Neuronal stem cell (in vitro differentiated cells): ENCODE data around the gene CACNA2D2.

Source experiments
- DNase-seq: peaks from one replicate; pipeline ENCODE4 v3.0.0-alpha.2; 2013; ENCODE audit warnings: low spot score
- H2AFZ ChIP-seq: one replicate; pipeline ENCODE4 v1.6.1; 2013; ENCODE audit warnings: mild to moderate bottlenecking, low read length, inconsistent platforms
- H2AK5ac ChIP-seq: 2 replicates; pipeline ENCODE4 v1.6.1; 2013; ENCODE audit warnings: low read depth, mild to moderate bottlenecking, inconsistent platforms, low read length, moderate library complexity, mixed read lengths
- H2BK120ac ChIP-seq: 2 replicates; pipeline ENCODE4 v1.6.1; 2013; ENCODE audit warnings: low read depth, mild to moderate bottlenecking, inconsistent platforms, low read length, moderate library complexity, mixed read lengths
- H2BK12ac ChIP-seq: one replicate; pipeline ENCODE4 v1.6.1; 2013; ENCODE audit warnings: low read length, inconsistent platforms
- H2BK15ac ChIP-seq: 2 replicates; pipeline ENCODE4 v1.6.1; 2013; ENCODE audit warnings: mild to moderate bottlenecking, low read length, inconsistent platforms, mixed read lengths
- H2BK5ac ChIP-seq: one replicate; pipeline ENCODE4 v1.6.1; 2013; ENCODE audit warnings: inconsistent platforms, mild to moderate bottlenecking, low read length, moderate library complexity
- H3K14ac ChIP-seq: one replicate; pipeline ENCODE4 v1.6.1; 2013; ENCODE audit warnings: low read length, inconsistent platforms
- H3K18ac ChIP-seq: 2 replicates; pipeline ENCODE4 v1.6.1; 2013; ENCODE audit warnings: low read length, inconsistent platforms
- H3K23ac ChIP-seq: 2 replicates; pipeline ENCODE4 v1.6.1; 2013; ENCODE audit warnings: low read depth, mild to moderate bottlenecking, mixed read lengths, low read length, inconsistent platforms; ENCODE audit not compliant: poor library complexity
- H3K27ac ChIP-seq: replicated peaks from 3 replicates; pipeline ENCODE4 v1.5.1; 2013; ENCODE audit warnings: low read length, inconsistent platforms
- H3K27me3 ChIP-seq, 3 experiments: 2 replicates each; pipeline ENCODE4 v1.6.1; 2013; ENCODE audit warnings: low read length in 3 of 3, mild to moderate bottlenecking in 2 of 3, inconsistent platforms in 1 of 3, low read depth in 1 of 3, mixed read lengths in 1 of 3, moderate library complexity in 1 of 3; ENCODE audit not compliant: control insufficient read depth in 3 of 3, insufficient read depth in 3 of 3
- H3K36me3 ChIP-seq, 2 donors: replicated peaks in 1 of 2; 2 replicates each; pipeline ENCODE4 v1.6.1; 2013; ENCODE audit warnings: low read length in 2 of 2; ENCODE audit not compliant: control insufficient read depth in 2 of 2, insufficient read depth in 2 of 2
- H3K4ac ChIP-seq: 2 replicates; pipeline ENCODE4 v1.6.1; 2013; ENCODE audit warnings: inconsistent platforms, mild to moderate bottlenecking, low read length, moderate library complexity
- H3K4me1 ChIP-seq, 2 donors: 1 replicate in 1 of 2; 2 replicates in 1 of 2; pipeline ENCODE4 v1.6.1; 2013; ENCODE audit warnings: low read length in 2 of 2, low read depth in 1 of 2; ENCODE audit not compliant: control insufficient read depth in 2 of 2, insufficient read depth in 1 of 2
- H3K4me2 ChIP-seq: one replicate; pipeline ENCODE4 v1.6.1; 2013; ENCODE audit warnings: mild to moderate bottlenecking, low read length, inconsistent platforms; ENCODE audit not compliant: insufficient read depth, poor library complexity, severe bottlenecking
- H3K4me3 ChIP-seq, 2 donors: 2 replicates each; pipeline ENCODE4 v1.5.1; 2013; ENCODE audit warnings: low read length in 2 of 2, mild to moderate bottlenecking in 2 of 2, inconsistent platforms in 1 of 2, moderate library complexity in 1 of 2
- H3K79me1 ChIP-seq: one replicate; pipeline ENCODE4 v1.6.1; 2013; ENCODE audit warnings: low read depth, mild to moderate bottlenecking, inconsistent platforms, low read length, moderate library complexity
- H3K9ac ChIP-seq: one replicate; pipeline ENCODE4 v1.6.1; 2013; ENCODE audit warnings: mild to moderate bottlenecking, low read depth, low read length, inconsistent platforms; ENCODE audit not compliant: poor library complexity
- H3K9me3 ChIP-seq, 2 donors: replicated peaks in 1 of 2; 2 replicates each; pipeline versions ENCODE3 to v1.6.1; 2013; ENCODE audit warnings: low read length in 2 of 2, mild to moderate bottlenecking in 2 of 2, inconsistent platforms in 1 of 2, low read depth in 1 of 2, mixed read lengths in 1 of 2, moderate library complexity in 1 of 2; ENCODE audit not compliant: control insufficient read depth in 2 of 2, insufficient read depth in 1 of 2
- H4K8ac ChIP-seq: one replicate; pipeline ENCODE4 v1.6.1; 2013; ENCODE audit warnings: low read depth, mild to moderate bottlenecking, inconsistent platforms, low read length, moderate library complexity
- H4K91ac ChIP-seq: one replicate; pipeline ENCODE4 v1.6.1; 2013; ENCODE audit warnings: low read length, low read depth, mild to moderate bottlenecking, inconsistent platforms; ENCODE audit not compliant: poor library complexity
- WGBS, 2 donors: extraction: QIAGEN DNeasy Blood & Tissue Kit; methylation state at CpG; one replicate each; pipeline ENCODE4 v1.1.7; 2013; ENCODE audit warnings: missing lambda C conversion rate in 2 of 2, mixed read lengths in 1 of 2; ENCODE audit not compliant: insufficient read length in 2 of 2, insufficient replicate concordance in 1 of 2; ENCODE audit errors: extremely low coverage in 2 of 2; 5-methylcytosine and 5-hydroxymethylcytosine counted together

The CACNA2D2 gene

DNA sequence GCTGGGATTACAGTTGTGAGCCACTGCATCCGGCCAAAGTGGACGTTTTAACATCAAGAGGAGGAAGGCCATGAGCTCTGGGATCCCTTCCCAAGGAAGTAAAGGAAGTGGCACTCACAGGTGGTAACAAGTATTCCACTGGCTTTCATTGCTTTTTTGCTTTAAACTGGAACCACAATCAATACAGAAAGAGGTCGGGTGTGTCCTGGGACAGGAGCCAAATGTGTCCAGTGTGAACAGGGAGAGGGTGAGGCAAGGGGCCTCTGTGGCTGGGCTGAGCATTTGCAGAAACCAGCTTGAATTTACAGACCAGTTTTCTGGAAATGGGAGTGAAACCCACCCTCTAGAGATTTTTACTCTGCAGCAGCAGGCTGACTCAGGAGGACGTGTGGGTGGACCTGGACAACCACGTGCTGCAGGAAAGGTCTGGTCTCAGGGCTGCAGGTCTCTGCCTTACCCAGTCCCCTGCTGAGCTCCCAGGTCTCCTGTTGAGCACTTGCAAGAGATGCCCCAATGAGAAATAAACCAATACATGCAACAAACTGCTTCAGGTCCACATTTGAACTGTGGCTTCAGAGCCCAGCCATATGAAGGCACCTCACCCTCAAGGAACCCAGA lies 101.3 kb downstream of the CACNA2D2 start:
- Histone ChIP-seq H2AFZ (no peak overlapping the region), H3K4me2 (no peak overlapping the region), H2BK15ac (no peak overlapping the region), H3K27ac (no peak overlapping the region), H3K18ac (no peak overlapping the region), H2BK5ac (no peak overlapping the region), H3K4me3 (no peak overlapping the region), H3K79me1 (peaks cover 3% of the 10 kb centered on the region), H4K8ac (no peak overlapping the region), H3K36me3 (no peaks in the 10 kb centered on the region), H3K27me3 (peaks cover 0 to 33% (median 0%) of the 10 kb centered on the region in 3 experiments), H3K4ac (no peak overlapping the region), H3K23ac (no peak overlapping the region), H3K4me1 (peaks cover 0 to 6% of the 10 kb centered on the region in 2 donors), H4K91ac (no peak overlapping the region), H3K14ac (no peak overlapping the region), H3K9ac (no peak overlapping the region), H2AK5ac (no peak overlapping the region), H2BK120ac (no peak overlapping the region), H3K9me3 (no peaks in the 10 kb centered on the region), H2BK12ac (no peak overlapping the region)
- no CpG with 5 or more reads among the region's 5 CpGs for WGBS, 2 donors
- no peak for DNase-seq

DNA sequence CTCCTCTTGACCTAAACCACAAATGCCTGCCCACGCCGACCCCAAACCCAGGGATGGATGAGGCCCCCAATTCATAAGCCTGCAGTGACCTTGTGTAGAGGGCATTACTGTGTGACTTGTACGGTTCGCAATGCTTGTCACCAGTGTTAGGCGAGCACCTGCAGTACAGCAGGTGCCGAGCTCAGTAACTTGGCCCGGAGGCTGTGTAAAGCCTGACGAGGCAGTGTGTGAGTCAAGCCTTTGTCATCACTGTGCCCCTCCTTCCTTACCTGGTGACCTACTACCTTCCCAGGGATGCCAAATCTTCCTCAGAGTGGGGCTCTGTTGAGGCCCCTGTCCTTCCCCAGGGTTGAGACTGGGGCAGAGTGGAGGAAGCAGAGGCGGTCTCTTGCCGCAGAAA lies 106.9 kb downstream of the CACNA2D2 start:
- no peak overlapping the region for H3K4ac ChIP-seq
- H3K23ac ChIP-seq = no peak overlapping the region
- no peak overlapping the region for H2BK5ac ChIP-seq
- WGBS, 2 donors = no CpG with 5 or more reads among the region's 10 CpGs
- H2BK15ac ChIP-seq = no peak overlapping the region
- peaks cover 3% of the 10 kb centered on the region for H3K79me1 ChIP-seq
- no peak for DNase-seq
- H3K27ac ChIP-seq = no peak overlapping the region
- peaks cover 0 to 58% (median 0%) of the 10 kb centered on the region in 3 experiments for H3K27me3 ChIP-seq
- H3K9me3 ChIP-seq = no peaks in the 10 kb centered on the region
- no peak overlapping the region for H2BK120ac ChIP-seq
- no peak overlapping the region for H4K8ac ChIP-seq
- H3K4me1 ChIP-seq = peaks cover 0 to 15% of the 10 kb centered on the region in 2 donors
- H3K14ac ChIP-seq = peak overlapping the region; percentile 3
- no peaks in the 10 kb centered on the region for H3K36me3 ChIP-seq
- no peak overlapping the region for H2AK5ac ChIP-seq
- no peak overlapping the region for H3K18ac ChIP-seq
- H2BK12ac ChIP-seq = no peak overlapping the region
- H3K4me3 ChIP-seq = peak overlapping the region in 1 of 2 donors; percentile 8
- H3K4me2 ChIP-seq = no peak overlapping the region
- H4K91ac ChIP-seq = no peak overlapping the region
- H3K9ac ChIP-seq = no peak overlapping the region
- H2AFZ ChIP-seq = no peak overlapping the region

DNA sequence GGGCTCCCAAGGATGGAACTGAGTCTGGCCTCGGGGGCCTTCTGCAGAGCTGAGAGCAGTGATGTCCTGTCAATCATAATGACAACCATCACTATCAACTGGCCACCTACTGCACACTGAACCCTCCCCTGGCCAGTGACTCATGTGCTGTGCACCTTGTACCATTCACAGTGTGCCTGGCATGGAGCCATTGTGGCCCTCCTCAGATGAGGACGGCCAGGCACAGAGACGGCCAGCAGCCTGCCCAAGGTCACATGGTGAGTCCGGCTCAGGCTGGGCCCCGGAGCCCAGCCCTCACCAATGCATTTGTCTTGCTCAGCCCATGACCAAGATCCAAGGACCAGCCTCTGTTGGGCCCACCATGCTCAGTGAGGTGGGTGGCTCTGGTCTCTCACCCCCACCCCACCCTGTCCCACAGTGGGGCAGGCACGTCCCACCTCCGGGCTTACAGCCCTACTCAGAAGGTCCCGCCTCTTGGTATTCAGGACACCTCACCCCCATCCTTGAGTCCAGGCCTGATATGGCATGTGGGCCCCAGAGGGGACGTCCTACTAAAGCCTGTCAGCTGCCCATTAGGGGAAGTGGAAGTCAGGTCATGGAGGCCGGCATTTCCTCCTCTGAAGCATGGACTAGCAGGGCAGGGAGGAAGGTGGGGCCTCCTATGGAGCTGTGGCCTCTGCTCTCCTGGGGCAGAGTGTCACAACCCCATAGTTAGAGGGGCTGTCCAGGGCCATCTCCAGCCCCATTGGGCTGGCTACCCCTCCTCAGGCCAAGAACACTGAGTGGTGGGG lies 108.2 kb downstream of the CACNA2D2 start:
- H3K27ac ChIP-seq = no peak overlapping the region
- peak overlapping the region; percentile 44 for H3K18ac ChIP-seq
- H3K36me3 ChIP-seq = no peaks in the 10 kb centered on the region
- no peak overlapping the region for H3K23ac ChIP-seq
- H2AFZ ChIP-seq = no peak overlapping the region
- H3K4ac ChIP-seq = no peak overlapping the region
- no peak for DNase-seq
- H3K4me2 ChIP-seq = no peak overlapping the region
- no CpG with 5 or more reads among the region's 10 CpGs for WGBS, 2 donors
- no peak overlapping the region for H2BK5ac ChIP-seq
- H4K8ac ChIP-seq = no peak overlapping the region
- no peaks in the 10 kb centered on the region for H3K9me3 ChIP-seq
- no peak overlapping the region for H3K4me3 ChIP-seq
- H2BK12ac ChIP-seq = no peak overlapping the region
- H4K91ac ChIP-seq = no peak overlapping the region
- H2AK5ac ChIP-seq = peak overlapping the region; percentile 39
- no peak overlapping the region for H2BK120ac ChIP-seq
- H3K9ac ChIP-seq = no peak overlapping the region
- no peak overlapping the region for H3K14ac ChIP-seq
- H3K27me3 ChIP-seq = peaks cover 0 to 66% (median 0%) of the 10 kb centered on the region in 3 experiments
- no peak overlapping the region for H2BK15ac ChIP-seq
- H3K4me1 ChIP-seq = peaks cover 0 to 15% of the 10 kb centered on the region in 2 donors
- H3K79me1 ChIP-seq = peaks cover under 1% of the 10 kb centered on the region

DNA sequence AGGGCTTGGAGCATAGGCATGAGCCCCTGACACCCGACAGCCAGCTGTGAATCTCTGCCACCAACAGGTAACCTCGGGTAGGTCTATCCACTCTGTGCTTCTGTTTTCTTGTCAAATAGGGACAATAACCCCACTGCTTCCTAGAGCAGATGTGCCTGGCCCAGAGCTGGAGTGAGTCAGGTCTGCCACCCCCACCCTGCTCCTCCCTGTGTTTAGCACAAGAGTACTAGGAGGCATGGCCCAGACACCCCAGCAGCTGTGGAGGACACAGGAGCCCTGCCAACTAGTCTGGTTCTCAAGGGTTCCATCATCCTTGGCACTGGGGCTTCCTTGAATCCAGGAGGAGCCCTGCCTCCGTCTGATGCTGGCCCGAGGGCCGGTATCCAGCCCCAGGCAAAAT lies 110.4 kb downstream of the CACNA2D2 start:
- H3K14ac ChIP-seq = no peak overlapping the region
- H3K79me1 ChIP-seq = no peaks in the 10 kb centered on the region
- no peak overlapping the region for H3K4me2 ChIP-seq
- no peaks in the 10 kb centered on the region for H3K9me3 ChIP-seq
- H3K9ac ChIP-seq = no peak overlapping the region
- peak overlapping the region; percentile 39 for H3K23ac ChIP-seq
- H3K27ac ChIP-seq = no peak overlapping the region
- H3K4me3 ChIP-seq = no peak overlapping the region
- H2BK12ac ChIP-seq = no peak overlapping the region
- H2AK5ac ChIP-seq = peak overlapping the region; percentile 64
- H2BK120ac ChIP-seq = no peak overlapping the region
- no peak overlapping the region for H3K4ac ChIP-seq
- no peak for DNase-seq
- H3K27me3 ChIP-seq = peaks cover 0 to 71% (median 0%) of the 10 kb centered on the region in 3 experiments
- H4K8ac ChIP-seq = peak overlapping the region; percentile 49
- no peak overlapping the region for H3K18ac ChIP-seq
- no peak overlapping the region for H2BK15ac ChIP-seq
- no CpG with 5 or more reads among the region's 5 CpGs for WGBS, 2 donors
- H3K36me3 ChIP-seq = no peaks in the 10 kb centered on the region
- no peak overlapping the region for H2AFZ ChIP-seq
- no peak overlapping the region for H4K91ac ChIP-seq
- H2BK5ac ChIP-seq = no peak overlapping the region
- H3K4me1 ChIP-seq = peaks cover 3 to 20% of the 10 kb centered on the region in 2 donors
